Stimulated activated CD8-positive, alpha-beta memory T cell treated with anti-CD3 and anti-CD28 coated beads, Interleukin-12 subunit alpha, Interleukin-12 subunit beta, amount 100 ng/mL, for 4 hours (primary cell): Measurements from ENCODE around the gene SMC1A.
"Not testable (repeated sequence)": the region's sequence is repeated elsewhere in the genome, so short reads cannot be mapped to it uniquely, and the experiment has no call there.

Source experiments
- DNase-seq: peaks from one replicate; pipeline ENCODE4 v3.0.0-alpha.2; 2020; ENCODE audit warnings: low read depth

The SMC1A gene

DNA sequence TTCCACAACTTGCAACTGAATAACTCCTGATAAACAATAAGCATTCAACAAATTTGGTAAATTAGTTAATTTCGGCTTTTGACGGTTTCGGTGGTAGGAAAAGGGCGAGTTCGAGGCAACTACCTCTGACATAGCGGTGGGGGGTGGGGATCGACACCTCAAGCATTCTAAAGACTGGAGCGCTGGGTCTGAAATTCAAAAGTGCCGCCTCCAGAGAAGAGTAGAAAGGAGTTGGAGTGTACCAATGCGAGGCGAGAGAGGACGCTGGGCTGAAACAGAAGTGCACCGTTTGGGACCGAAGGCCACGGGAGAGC is 725 bp downstream of the SMC1A start:
- DNase-seq: no peak

DNA sequence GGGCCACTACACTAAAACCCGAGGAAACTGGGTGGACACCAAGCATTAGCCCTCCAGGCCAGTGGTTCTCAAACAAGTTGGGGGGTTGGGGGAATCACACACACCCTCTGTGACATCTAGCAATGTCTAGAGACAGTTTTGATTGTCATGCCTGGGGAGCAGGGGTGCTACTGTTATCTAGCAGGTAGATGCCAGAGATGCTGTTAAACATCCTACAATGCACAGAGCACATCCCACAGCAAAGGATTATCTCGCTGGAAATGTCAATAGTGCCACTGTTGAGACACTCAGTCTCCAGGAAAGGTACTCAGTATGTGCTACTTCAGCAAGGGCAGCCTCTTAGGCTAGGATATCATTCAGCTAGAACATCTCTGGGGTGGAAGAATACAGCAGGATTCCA is 1.3 kb downstream of the SMC1A start:
- DNase-seq: no peak

DNA sequence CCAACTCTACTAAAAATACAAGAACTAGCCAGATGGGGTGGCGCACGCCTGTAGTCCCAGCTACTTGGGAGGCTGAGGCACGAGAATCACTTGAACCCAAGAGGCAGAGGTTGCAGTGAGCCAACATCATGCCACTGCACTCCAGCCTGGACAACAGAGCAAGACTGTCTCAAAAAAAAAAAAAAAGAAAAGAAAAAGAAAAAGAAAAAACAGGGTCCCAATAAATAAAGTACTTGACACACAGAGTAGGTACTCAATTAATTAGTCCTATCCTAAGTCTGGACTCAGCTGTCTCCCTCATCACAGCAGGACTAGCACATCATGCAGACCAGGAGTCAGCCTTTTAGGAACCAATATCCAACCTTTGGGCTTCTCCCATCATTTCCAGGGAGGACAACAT is 2.1 kb downstream of the SMC1A start:
- not testable (repeated sequence) for DNase-seq

DNA sequence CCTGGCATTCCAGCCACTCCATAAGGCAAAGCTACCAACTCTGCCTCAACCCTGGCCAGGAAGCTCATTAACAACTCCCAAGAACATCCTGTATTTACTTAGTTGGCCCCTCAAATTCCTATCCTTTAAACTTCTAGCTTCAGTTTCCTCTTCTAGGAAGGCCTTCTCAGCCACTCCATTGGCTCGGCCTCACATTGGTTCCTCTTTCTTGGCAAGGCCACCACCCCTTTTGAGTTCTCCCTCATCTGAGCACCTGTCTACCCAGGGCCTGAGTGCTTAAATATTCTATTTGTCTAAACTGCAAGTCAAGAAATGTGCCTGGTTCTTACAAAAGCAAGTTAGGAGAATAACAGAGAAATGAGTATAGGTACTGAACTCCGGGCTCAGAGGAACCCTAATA is 10.0 kb downstream of the SMC1A start:
- DNase-seq: no peak

DNA sequence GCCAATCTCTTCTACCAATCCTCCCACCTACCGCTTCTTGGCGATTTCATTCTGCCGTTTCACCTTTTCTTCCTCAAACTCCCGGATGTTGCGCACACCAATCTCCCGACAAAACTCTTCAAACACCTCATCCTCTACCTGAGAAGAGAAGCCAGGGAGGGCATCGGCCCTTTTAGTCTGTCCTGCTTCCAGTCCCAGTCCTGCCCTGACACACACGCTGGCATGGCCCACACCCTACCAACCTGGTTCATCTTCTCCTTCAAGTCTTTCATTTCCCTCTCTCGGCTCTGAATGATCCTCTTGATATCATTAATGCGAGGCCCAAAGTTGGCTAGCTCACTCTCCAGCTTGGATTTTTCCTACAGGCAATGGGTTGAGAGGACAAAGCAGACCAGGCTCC is 18.9 kb downstream of the SMC1A start:
- no peak for DNase-seq

DNA sequence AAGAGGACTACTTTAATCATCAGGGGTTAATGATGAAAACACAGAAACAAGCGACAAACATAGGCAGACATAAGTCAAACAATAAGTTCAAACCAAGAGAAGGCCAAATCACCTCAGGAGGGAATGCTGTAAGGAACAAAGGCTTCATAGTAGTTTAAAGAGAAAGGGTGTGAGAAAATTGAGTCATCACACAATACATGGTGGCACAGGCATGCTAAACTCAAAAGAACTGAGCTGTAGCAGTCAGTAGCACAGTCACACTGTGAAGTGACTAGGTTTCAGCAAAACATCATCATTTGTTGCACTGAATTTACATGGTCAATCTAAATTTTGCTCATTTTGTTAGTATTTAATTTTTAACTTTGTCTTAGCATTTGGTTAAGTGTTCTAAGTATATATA is 24.2 kb downstream of the SMC1A start:
- no peak for DNase-seq

DNA sequence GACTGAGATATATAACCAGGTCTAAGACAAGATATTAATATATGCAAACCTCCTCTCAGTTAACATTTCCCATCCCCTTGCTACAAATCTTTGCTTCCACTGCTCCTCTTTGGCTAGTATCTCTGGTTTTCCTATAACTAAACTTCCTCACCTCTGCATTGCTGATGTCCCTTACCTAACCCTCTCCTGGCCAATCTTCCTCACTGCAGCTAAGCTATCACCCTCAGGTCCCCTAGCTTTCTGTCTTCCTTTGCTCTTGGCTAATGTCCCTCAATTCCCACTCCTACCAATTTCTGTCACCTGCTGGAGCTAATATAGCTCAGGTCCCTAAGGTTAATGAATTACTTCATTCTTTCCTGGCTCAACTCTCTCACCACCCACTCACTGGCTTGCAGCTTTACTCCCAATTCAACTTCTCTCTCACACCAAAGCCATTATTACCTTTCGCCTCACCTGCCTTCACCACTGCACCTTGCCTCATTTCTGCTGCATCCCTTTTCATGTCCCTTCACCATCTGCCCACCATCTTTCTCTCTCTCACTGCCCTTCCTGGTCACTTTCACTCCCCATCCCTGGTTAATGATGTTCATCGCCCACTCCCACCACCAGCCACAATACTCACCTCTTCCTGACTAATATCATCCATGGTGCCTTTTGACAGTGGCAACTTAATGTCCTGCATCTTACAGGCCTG is 26.7 kb downstream of the SMC1A start:
- no peak for DNase-seq

DNA sequence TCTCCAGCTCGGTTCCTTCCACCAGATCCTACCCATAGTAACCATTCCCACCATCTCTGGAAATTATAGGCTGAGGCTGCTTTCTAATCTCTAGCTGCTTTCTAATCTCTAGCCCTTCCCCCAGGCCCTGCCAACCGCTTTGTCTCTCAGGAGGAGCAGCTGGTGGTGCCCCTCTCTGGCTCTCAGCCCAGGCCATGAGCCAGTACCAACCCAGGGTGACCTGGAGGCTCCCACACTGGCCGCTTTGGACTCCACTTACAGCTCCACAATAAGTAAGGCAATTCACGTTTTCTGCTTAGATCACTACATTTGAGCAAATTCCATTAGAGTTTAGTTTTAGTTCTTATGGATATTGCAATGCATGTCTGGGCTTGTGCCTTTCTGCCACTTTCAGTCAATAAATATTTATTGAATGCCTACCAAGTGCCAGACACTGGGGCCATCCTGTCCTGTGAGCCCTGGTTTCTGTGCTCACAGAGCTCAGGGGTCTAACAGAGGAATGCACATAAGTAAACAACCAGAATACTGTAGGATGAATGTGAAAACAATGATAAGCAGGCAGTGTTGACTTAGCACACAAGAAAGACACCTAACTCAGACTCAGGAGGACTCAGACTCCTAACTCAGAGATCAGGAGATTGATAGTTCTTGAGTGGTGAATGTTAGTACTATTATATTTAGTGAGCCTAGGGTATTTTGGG is 38.9 kb downstream of the SMC1A start:
- no peak for DNase-seq

DNA sequence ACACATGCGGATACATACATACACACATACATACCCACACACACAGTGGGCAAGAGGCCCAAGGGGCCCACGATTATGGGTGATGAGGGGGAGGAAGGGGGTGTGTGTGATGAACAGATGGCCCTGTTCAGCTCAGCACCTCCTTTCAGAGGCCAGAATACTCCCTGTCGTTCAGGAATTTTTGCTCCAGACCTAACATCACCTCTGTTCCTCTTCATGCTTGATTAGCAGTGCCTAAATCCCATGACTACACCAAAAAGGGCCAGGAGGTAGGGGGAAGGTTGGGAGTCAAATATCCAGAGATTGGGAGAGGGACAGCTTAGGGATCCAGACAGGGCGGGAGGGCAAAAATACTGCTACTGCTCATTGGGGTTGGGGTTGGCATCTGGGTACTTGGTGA is 42.7 kb downstream of the SMC1A start:
- DNase-seq: no peak

DNA sequence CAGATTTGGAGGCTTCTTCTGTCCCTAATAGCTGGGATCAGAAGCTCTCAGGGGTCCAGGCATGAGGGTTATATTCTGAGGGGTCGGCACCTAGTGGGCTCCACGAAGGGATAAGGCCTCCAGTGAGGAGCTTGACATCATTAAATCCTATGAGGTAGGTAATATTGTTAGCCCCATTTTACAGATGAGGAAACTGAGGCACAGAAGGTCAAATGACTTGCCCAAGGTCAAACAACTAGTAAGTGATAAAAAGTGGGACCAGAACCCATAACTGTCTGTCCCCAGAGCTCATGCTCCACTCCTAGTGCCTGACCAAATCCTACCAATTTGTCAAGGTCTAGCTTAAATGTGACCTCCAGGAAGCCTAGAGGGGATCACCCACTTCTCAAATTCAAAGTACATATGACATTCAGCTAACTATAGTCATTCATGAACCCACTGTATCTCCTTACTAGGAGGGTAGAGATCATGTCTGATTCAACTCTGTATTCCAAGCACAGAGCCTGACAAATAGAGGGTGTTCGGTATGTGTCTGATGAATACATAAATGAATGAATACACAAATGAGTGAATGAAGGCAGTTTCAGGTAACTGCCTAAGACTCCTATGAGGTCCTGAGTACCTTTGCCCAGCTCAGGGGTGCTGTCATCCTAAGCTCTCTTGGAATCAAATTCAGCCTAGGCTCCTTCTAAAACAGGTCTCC is 43.3 kb downstream of the SMC1A start:
- no peak for DNase-seq

DNA sequence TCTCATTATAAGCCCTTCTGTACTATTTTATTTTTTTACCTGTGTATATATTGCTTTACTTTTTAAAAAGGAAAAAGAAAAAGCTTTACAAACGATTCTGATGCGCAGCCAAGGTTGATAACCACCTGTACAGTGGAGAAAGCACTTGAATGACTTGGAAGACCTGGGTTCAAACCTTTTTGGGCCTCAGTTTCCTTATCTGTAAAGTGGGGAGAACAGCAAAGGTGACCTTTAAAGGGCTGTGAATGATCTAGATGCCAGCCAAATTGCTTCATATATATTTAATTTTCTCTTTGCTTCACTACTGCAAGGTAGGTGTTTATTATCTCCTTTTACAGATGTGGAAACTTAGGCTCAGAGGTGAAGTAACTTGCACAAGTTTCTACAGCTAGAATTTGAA is 45.0 kb downstream of the SMC1A start:
- no peak for DNase-seq

DNA sequence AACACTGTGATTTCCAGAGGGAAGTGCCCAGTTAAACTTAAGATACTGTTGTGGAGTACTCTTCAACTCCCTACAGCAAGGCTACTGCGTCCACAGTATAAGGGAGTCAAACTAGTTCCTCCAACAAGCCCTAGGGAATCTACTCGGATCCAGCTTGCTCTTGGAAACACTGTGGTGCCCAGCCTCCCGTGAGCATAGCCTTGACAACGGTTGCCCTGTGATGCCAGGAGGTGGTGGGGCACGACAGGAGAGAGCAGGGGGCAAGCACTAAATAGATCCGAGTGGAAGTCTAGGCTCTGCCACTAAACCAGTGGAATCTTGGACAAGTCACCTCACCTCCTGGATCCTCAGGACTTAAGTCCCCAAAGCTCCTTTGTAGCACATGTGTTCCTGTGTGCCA is 45.6 kb downstream of the SMC1A start:
- DNase-seq: no peak

DNA sequence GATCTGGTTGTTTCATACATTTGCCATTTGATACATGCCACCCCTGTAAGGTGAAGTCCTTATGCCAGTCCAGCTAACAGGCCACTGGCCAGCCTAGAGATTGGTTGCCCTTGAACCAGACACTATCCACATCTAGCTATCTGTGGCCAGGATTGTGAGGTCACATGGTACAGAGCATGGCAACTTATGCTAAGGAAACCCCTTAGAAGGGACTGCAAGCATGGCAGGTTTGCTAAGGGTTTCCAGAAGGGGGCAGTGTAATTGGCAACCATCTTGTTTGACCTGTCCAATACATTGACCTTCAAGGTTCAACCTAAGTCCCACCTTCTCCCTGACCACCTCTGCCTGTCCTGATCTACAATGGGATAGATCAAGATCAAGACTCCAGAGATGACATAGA is 47.5 kb downstream of the SMC1A start:
- no peak for DNase-seq

DNA sequence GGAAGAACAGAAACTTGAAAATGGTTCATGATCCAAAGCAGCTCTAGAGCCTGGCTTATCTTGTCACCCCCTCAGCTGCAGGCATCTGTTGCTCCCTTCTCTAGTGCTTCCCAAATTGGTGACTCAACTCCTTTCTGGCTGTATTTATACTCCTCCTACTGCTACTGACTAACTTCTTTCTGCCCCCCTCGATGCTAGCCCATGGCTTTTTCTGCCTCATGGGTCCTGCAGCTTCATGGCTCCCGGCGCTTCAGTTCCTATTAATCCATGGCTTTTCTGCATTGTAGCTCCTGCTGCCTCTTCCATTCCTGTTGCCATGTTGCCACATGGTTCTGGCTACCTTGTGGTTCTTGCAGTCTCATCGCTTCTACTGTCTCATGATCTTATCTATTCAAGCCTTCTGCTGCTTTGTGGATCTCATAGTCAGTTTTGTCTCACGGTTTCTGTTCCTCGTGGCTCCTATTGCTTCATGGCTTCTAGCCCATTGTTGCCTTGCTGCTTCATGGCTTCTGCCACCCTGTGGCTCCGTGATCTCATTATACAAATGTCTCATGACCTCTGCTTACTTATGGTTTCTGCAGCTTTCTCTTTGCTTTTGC is 48.1 kb downstream of the SMC1A start:
- no peak for DNase-seq

DNA sequence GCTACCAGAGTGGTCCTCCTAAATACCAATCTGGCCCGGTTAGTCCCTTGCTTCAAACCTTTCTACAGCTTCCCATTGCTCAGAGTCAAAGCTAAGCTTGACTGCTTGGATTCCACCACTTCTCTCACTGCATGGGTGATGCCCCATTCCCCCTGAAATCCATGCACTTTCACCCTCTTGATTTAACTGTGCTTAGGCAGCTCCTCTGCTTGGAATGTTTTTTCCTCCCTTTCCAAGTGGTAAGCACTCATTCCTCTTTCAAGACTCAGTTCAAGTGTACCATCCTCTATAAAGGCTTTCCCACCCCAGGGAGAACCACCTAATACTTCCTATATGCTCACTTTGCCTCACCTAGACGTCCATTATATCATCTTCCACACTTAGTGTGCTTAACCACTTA is 49.1 kb downstream of the SMC1A start:
- DNase-seq: no peak

DNA sequence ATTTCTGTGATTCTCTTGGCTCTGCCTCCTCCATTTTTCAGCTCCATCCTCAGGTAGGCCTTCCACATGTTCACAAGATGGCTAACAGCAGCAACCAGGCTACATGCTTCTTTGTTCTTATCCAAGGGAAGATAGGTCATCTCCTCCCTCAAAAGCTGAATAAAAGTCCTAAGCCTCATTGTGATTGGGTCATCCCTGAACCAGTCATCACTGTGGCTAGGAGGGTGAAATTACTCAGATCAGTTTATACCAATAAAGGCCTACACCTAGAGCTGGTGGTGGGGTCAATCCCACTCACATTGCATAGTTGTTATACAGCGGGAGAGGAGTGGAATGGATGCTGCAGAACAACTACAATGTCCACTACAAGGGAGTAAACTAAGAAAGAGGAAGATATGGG is 56.0 kb downstream of the SMC1A start:
- not testable (repeated sequence) for DNase-seq

DNA sequence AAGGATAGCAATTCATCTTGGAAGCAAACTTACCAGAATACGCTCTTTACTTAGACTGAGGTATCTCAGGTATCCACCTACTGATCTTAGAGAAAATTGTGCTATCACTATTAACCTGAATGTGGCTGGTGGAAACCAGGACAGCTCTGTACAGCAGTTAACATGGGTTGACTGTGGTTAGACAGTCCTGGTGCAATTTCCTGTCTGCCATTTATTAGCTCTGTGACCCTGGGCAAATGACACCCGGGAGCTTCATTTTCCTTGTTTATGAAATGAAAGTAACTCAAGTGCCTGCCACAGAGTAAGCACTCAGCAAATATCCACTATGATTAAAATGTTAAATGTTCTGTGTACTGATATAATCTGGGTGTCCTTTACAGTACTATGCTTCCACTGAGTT is 60.0 kb downstream of the SMC1A start:
- DNase-seq: no peak

DNA sequence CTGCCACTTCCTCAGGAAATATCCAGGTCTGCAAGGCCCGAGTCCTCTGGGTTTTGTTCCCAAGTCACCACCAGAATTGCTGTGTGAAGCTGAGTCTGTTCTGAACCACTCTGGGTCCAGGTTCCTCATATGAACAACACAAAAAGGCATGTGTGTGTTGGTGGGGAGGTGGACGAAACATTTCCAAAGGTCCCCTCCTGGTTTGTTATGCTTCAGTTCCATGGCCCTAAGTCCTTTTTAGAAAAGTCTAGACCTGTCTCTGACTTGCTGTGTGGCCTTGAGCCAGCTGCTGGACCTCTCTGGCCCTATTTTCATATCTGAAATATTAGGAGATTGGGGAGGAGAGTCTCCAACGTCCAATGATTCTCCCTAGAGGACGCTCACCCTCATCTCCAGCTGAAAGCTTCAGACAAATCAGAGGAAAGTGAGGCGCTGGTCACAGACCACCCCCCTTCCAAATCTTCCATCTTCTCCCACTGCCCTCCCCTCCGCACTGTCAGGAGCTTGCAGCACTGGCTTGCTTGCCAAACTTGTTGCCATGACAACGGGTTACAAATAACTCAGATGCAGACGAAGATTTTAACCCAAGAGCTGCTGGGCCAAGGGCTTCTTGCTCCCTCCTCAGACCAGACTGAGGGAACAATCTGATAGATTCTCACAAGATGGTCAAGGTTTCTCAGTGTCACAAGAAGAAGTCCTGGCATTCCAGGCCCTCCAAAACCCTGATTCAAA is 64.5 kb downstream of the SMC1A start:
- DNase-seq: no peak

DNA sequence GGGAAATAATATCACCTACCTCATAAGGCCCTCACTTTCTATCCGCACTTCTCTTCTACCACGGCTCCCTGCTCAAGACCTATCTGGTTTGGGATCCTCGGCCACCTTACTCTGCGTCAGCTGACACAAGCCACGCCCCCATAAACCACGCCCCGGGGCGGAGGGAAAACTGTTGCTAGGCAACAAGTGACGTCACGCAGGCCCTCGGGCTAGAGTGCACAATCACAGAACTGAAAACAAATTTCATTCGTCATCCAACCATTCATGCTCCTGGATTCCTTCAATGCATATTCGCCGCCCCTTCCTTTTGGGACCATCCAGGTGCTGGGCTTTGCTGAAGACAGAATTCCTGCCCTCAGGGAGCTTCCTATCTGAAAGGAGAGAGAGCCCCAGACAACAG is 66.3 kb downstream of the SMC1A start:
- DNase-seq: no peak

DNA sequence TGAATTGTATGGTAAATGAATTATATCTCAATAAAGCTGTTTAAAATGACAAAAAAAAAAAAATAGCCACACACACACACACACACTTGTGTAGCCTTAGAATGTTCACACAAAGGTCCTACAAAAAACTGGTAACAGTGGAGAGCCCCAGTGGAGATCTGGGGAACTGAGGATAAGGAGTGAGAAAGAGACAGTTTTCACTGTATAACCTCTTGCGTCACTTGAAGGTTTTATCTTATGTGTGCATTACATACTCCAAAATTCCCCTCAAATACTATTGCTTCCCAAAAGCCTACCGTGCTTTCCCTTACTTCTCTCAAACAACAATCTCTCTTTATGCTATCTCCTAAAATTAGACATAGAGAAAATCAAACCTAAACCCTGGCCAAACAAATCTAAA is 67.8 kb downstream of the SMC1A start:
- DNase-seq: no peak

DNA sequence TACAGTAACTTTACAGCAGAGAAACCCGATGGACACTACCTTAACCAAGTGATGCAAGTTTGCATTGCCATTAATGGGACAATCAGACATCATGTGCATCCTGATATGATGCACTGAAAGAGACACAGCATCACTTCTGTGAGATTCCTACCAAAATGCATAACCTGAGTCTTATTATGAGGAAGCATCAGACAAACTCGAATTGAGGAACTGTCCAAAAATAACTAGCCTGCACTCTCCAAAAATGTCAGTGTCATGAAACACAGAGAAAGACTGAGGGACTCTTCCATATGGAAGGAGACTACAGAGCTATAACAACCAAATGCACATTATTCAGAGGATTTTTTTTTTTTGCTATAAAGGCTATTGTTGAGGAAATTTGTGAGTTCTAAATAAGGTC is 74.5 kb downstream of the SMC1A start:
- DNase-seq: no peak

DNA sequence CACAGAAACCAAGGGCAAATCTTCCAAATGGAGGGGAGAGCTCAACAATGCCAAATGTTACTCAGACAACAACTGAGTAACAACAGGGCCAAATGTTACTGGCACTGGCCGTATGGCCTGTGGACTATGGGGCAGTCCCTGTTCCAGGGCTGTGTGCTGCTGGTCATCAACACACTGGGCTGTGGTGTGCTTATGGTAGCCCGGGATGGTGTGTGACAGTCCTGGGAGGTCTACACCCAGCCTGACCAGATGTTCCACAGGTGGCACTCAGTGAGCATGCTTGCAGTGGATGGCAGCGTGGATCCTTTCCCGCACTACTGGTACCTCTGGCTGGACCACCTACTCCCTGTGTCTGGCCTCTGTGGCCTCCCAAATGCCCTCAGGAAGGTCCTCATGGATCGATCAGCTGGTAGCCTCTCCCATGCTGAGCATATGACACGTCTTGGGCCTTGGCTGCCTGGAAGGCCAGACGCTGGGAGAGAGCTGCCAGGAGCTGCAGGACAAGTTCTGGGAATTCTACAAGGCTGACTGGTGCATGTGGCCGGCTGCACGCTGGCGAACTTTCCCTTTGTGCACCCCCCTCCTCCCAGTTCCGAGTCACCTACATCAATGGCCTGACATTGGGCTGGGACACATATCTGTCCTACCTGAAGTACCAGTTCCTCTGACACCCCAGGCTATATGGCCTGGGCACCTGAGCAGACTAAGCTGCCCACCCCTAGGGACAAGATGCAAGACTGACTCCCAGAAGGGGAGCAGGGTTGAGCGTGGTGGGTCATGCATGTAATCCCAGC is 81.4 kb downstream of the SMC1A start:
- DNase-seq: no peak
